Measurements from ENCODE around the gene RIT2. TPM values are rescaled to one million over a fixed set of nuclear protein-coding genes. Genes with fewer than 3 reads are reported as not detected.

Gene RIT2
- total and polyA plus RNA-seq, 2 donors, result 0.48 to 0.65 TPM

GRCh38 chr18:43017622-43018021 lies 97.9 kb downstream of the RIT2 start:
- no peaks in the 10 kb centered on the region for H3K36me3 ChIP-seq (ENCODE audit: insufficient read depth)
- H3K4me1 ChIP-seq (ENCODE audit: insufficient read depth), result no peaks in the 10 kb centered on the region
- 70% methylated on average over 1 of the region's 1 CpG for WGBS
- no peak overlapping the region for H3K4me3 ChIP-seq (ENCODE audit: low read depth, low read length)
- H3K27ac ChIP-seq (ENCODE audit: low read depth), result no peak overlapping the region
- no peak for DNase-seq (ENCODE audit: extremely low spot score)

DNA sequence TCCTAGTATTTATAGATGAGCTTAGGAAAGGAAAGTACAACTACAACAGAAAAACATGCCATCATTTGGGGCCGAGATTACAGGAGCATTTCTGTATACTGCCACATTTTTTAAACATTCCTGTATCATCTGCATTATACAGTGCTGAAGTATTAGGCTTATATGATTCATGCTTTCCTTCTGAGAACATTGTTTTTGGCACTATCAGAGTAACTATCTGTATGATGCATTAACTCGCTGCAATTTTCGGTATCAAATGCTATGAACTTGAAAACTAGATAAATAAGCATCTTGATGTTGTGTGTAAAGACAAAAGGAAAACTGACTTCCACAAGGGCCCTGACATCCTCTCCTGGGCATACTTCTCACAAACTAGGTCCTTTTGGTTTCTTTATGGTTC lies 102.0 kb downstream of the RIT2 start:
- Histone ChIP-seq H3K36me3 (ENCODE audit: insufficient read depth) (no peaks in the 10 kb centered on the region), H3K4me3 (ENCODE audit: low read depth, low read length) (no peak overlapping the region), H3K4me1 (ENCODE audit: insufficient read depth) (no peaks in the 10 kb centered on the region), H3K27ac (ENCODE audit: low read depth) (no peak overlapping the region)
- WGBS, result 32% methylated on average over 3 of the region's 3 CpGs
- DNase-seq (ENCODE audit: extremely low spot score), result no peak

GRCh38 chr18:43012951-43013350 lies 102.5 kb downstream of the RIT2 start:
- no peak overlapping the region for H3K4me3 ChIP-seq (ENCODE audit: low read depth, low read length)
- no peak overlapping the region for H3K27ac ChIP-seq (ENCODE audit: low read depth)
- H3K36me3 ChIP-seq (ENCODE audit: insufficient read depth), result no peaks in the 10 kb centered on the region
- 67% methylated on average over 2 of the region's 2 CpGs for whole genome bisulfite sequencing
- no peak for DNase-seq (ENCODE audit: extremely low spot score)
- no peaks in the 10 kb centered on the region for H3K4me1 ChIP-seq (ENCODE audit: insufficient read depth)

DNA sequence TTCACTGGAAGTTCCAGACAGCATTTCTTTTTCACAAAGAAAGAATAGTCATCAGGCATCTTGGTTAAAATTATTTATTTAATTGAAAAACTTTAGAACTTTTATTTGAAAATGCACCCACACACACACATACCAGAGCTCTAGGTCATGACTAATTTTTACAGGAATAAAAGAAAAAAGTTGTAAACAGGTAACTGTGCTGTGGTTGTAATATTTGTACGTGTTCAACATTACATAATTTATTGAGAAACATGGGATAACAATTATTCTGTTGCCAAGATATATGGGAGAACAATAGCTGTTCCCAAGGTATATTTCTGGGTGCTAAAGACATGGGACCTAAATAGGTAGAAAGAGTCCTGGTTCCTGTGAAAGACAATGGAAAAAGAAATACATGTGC lies 104.9 kb downstream of the RIT2 start:
- DNase-seq (ENCODE audit: extremely low spot score), result no peak
- no peak overlapping the region for H3K27ac ChIP-seq (ENCODE audit: low read depth)
- WGBS, result 85% methylated on average over 1 of the region's 1 CpG
- H3K36me3 ChIP-seq (ENCODE audit: insufficient read depth), result no peaks in the 10 kb centered on the region
- no peaks in the 10 kb centered on the region for H3K4me1 ChIP-seq (ENCODE audit: insufficient read depth)
- no peak overlapping the region for H3K4me3 ChIP-seq (ENCODE audit: low read depth, low read length)

DNA sequence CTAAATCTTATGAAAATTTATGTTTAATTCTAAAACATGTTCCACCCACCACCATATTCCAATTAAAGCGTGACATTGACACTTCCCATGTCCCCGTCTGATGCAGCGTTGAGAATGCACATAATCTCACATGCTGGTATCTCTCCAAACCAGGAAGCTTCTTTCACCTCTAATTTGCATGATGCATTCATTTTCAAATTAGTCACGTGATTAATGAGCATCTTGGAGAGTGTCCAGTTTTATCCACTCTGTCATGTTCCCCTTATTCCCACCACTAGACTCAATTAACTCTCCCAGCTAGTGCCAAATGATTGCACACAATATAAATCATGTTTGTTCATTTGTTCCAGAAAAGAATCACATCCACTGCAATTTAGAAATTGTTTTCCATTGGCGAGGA lies 105.8 kb downstream of the RIT2 start:
- no peaks in the 10 kb centered on the region for H3K4me1 ChIP-seq (ENCODE audit: insufficient read depth)
- 88% methylated on average over 5 of the region's 5 CpGs for WGBS
- no peak for DNase-seq (ENCODE audit: extremely low spot score)
- H3K36me3 ChIP-seq (ENCODE audit: insufficient read depth), result no peaks in the 10 kb centered on the region
- no peak overlapping the region for H3K4me3 ChIP-seq (ENCODE audit: low read depth, low read length)
- no peak overlapping the region for H3K27ac ChIP-seq (ENCODE audit: low read depth)

- Histone ChIP-seq H3K27ac (ENCODE audit: low read depth) (no peak overlapping the region), H3K4me3 (ENCODE audit: low read depth, low read length) (no peak overlapping the region), H3K4me1 (ENCODE audit: insufficient read depth) (no peaks in the 10 kb centered on the region), H3K36me3 (ENCODE audit: insufficient read depth) (no peaks in the 10 kb centered on the region)
- no peak for DNase-seq (ENCODE audit: extremely low spot score)
- 66% methylated on average over 2 of the region's 2 CpGs for WGBS
Measured at GRCh38 chr18:43007365-43007764, 108.1 kb downstream of the RIT2 start.

- 83% methylated on average over 1 of the region's 1 CpG for WGBS
- no peak for DNase-seq (ENCODE audit: extremely low spot score)
- Histone ChIP-seq H3K36me3 (ENCODE audit: insufficient read depth) (no peaks in the 10 kb centered on the region), H3K4me3 (ENCODE audit: low read depth, low read length) (no peak overlapping the region), H3K4me1 (ENCODE audit: insufficient read depth) (no peaks in the 10 kb centered on the region), H3K27ac (ENCODE audit: low read depth) (no peak overlapping the region)
Measured at GRCh38 chr18:43004421-43004820, 111.1 kb downstream of the RIT2 start.

GRCh38 chr18:43001821-43002220 lies 113.7 kb downstream of the RIT2 start:
- no peaks in the 10 kb centered on the region for H3K4me1 ChIP-seq (ENCODE audit: insufficient read depth)
- H3K27ac ChIP-seq (ENCODE audit: low read depth), result no peak overlapping the region
- no peak overlapping the region for H3K4me3 ChIP-seq (ENCODE audit: low read depth, low read length)
- H3K36me3 ChIP-seq (ENCODE audit: insufficient read depth), result no peaks in the 10 kb centered on the region
- no peak for DNase-seq (ENCODE audit: extremely low spot score)
- 47% methylated on average over 2 of the region's 2 CpGs for WGBS

DNA sequence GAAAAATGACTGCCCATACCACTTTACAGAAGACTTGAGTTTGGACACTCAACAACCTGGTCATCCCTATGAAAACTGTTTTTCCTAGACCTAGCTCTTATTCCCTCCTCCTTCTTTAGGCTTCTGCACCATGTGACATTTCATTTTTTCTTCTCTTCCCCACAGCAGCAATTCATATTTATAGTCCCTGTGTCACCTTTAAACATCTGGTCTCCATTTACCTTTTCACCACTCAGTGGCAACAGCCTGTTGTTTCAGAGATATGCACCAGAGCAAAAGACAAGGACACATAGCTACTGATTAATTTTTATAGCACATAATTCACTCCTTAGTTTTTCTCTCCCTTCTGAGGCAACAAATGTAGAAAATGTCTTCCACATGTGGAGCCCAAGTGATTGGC lies 118.7 kb downstream of the RIT2 start:
- Histone ChIP-seq H3K27ac (ENCODE audit: low read depth) (no peak overlapping the region), H3K4me3 (ENCODE audit: low read depth, low read length) (no peak overlapping the region), H3K36me3 (ENCODE audit: insufficient read depth) (no peaks in the 10 kb centered on the region), H3K4me1 (ENCODE audit: insufficient read depth) (no peaks in the 10 kb centered on the region)
- no peak for DNase-seq (ENCODE audit: extremely low spot score)

DNA sequence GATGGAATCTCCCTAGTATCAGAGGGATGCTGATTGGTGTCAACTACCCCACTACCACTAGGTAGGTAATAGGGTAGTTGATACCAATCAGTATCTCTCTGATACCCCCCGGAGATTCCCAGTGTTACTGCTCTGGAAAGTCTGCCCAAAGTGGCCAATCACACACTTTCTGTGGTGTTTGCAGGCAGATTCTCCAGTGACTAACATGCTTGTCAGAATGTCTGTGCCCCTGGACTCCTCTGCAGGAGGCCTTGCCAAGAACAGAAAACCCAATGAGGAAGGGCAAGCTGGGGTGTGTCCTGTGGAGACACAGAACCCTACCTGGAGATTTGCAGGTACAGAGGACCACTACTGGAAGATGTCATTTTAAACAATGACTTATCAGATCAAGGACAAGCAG lies 135.1 kb downstream of the RIT2 start:
- 96% methylated on average over 1 of the region's 1 CpG for WGBS

DNA sequence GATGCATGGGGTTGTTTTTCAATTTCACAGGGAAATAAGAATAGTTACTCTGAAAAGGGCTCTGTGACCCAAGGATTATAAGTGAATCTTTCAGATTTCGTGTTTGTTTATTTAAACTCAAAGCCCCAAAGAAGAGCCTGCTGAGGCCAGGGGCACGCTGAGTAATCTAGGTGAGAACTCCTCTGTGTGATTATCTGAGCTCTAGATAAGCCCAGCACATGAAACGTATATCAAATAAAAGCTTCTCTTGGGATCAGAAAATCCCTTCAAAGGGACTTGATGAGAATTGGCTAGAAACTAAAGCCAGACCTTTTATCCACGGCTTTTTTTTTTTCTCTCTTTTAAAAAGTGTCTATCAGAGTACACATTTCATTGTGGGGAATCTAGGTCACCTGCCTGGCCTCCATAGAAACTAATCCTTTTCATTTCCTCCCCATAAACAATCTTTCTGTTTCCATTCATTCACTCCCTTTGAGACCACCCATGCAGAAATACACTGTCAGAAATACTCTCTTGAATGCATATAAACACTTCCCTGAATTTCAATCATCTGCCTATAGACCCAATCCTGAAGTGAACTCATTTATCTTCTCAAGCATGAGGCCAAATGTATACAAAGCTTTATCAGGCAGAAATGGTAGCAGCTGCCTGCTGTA lies 137.4 kb downstream of the RIT2 start:
- WGBS, result 24% methylated on average over 4 of the region's 4 CpGs
- H3K4me1 ChIP-seq (ENCODE audit: insufficient read depth), result no peaks in the 10 kb centered on the region

More for the DNA sequence above, 135.1 kb downstream of the RIT2 start:
- DNase-seq (ENCODE audit: extremely low spot score), result no peak
- no peaks in the 10 kb centered on the region for H3K36me3 ChIP-seq (ENCODE audit: insufficient read depth)
- no peak overlapping the region for H3K27ac ChIP-seq (ENCODE audit: low read depth)
- no peaks in the 10 kb centered on the region for H3K4me1 ChIP-seq (ENCODE audit: insufficient read depth)
- H3K4me3 ChIP-seq (ENCODE audit: low read depth, low read length), result no peak overlapping the region

DNA sequence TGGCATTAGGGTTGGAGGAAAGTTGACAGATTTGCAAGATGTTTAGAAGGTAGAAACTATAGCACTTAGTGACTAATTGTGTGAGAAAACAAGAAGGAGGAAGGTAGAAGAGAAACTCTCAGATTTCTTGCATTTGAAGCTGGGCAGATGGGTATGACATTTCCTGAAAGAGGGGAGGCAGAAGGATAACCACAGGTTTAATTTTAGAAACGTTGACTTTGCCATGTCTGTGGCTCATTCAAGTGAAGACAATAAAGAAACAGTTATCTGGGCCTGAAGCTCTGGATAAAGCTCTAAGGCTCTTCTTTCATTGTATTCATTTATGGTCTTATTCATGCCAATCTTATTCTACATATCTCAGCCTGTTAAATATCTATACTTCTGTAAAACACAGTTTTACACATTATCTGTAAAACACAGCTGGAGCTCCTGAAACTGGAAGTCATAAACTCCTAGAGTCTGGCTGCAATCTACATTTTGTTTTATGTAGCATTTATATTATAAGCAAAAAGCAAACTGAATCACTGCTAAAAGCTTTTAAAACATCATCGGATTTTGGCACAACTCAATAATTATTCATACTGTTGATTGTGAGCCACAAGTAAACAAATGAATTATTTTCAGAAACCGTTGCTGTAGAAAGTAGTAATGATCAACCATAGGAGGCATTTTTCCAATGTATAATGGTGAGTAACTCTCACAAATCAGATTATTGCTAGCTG lies 138.5 kb downstream of the RIT2 start:
- H3K4me3 ChIP-seq (ENCODE audit: low read depth, low read length), result no peak overlapping the region
- no peak for DNase-seq (ENCODE audit: extremely low spot score)
- H3K36me3 ChIP-seq (ENCODE audit: insufficient read depth), result no peaks in the 10 kb centered on the region
- no peak overlapping the region for H3K27ac ChIP-seq (ENCODE audit: low read depth)
- no peaks in the 10 kb centered on the region for H3K4me1 ChIP-seq (ENCODE audit: insufficient read depth)
- 21% methylated on average over 3 of the region's 3 CpGs for WGBS

More for the DNA sequence above, 137.4 kb downstream of the RIT2 start:
- H3K4me3 ChIP-seq (ENCODE audit: low read depth, low read length), result no peak overlapping the region
- no peaks in the 10 kb centered on the region for H3K36me3 ChIP-seq (ENCODE audit: insufficient read depth)
- no peak overlapping the region for H3K27ac ChIP-seq (ENCODE audit: low read depth)
- DNase-seq (ENCODE audit: extremely low spot score), result no peak

DNA sequence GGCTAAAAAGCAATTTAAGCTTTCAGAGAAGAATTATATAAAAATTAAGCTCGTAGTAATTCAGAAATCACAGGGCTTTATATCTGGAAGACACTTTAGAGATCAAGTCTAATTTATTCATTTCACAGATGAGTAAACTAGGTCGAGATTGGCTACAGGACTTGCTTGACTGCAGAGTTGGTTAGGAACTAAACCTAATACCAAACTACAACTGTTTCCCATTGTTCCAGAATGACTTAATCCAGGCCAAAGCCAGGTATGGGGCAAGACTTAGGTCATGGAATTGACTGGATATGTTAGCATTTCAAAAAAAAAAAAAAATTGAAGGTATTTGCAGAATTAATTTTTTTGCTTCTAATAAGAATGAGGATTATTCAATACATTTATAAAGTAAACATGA lies 146.1 kb downstream of the RIT2 start:
- H3K36me3 ChIP-seq (ENCODE audit: insufficient read depth), result no peaks in the 10 kb centered on the region
- DNase-seq (ENCODE audit: extremely low spot score), result no peak
- no peak overlapping the region for H3K27ac ChIP-seq (ENCODE audit: low read depth)
- 85% methylated on average over 2 of the region's 2 CpGs for WGBS
- no peak overlapping the region for H3K4me3 ChIP-seq (ENCODE audit: low read depth, low read length)
- no peaks in the 10 kb centered on the region for H3K4me1 ChIP-seq (ENCODE audit: insufficient read depth)

GRCh38 chr18:42961298-42961697 lies 154.2 kb downstream of the RIT2 start:
- H3K4me3 ChIP-seq (ENCODE audit: low read depth, low read length), result no peak overlapping the region
- DNase-seq (ENCODE audit: extremely low spot score), result no peak
- H3K36me3 ChIP-seq (ENCODE audit: insufficient read depth), result no peaks in the 10 kb centered on the region
- no peak overlapping the region for H3K27ac ChIP-seq (ENCODE audit: low read depth)
- 71% methylated on average over 3 of the region's 3 CpGs for WGBS
- H3K4me1 ChIP-seq (ENCODE audit: insufficient read depth), result no peaks in the 10 kb centered on the region
